Muscle of arm (tissue), 12 donors: ENCODE data around the gene KCNJ12. TPM values are rescaled to one million over a fixed set of nuclear protein-coding genes. Genes with fewer than 3 reads are reported as not detected.

Source experiments
- DNase-seq: peaks from one replicate; pipeline ENCODE4 v3.0.0-alpha.2; 2013
- polyA plus RNA-seq, 12 donors: library from polyadenylated mRNA; unstranded; fragments of 120-200 nt; gene quantifications; one replicate each; pipeline ENCODE4 v1.2.1, GENCODE V29; 2013; ENCODE audit not compliant: insufficient read length in 12 of 12

The KCNJ12 gene
- polyA plus RNA-seq, 12 donors: 2.6 to 20.1 (median 8.9) TPM; not detected in 1

- no peak for DNase-seq
Observed at GRCh38 chr17:21467196-21467595, 91.0 kb downstream of the KCNJ12 start.

GRCh38 chr17:21467739-21468490, 91.8 kb downstream of the KCNJ12 start:
- no peak for DNase-seq

Other genes starting within 250 kb of the KCNJ12 start
- 10 to 100 TPM in 11 of 12 donors, not detected in 1; 18.0 to 35.3 (median 25.6) TPM for gene DHRS7B, start 249.4 kb upstream of the KCNJ12 start, polyA plus RNA-seq
- gene TMEM11, start 162.2 kb upstream of the KCNJ12 start, polyA plus RNA-seq: 10 to 100 TPM in 11 of 12 donors, not detected in 1; 22.8 to 36.8 (median 26.1) TPM
- gene NATD1, start 122.9 kb upstream of the KCNJ12 start, polyA plus RNA-seq: 10 to 100 TPM in 10 of 12 donors, 1 to 10 TPM in 1, not detected in 1; 9.9 to 26.2 (median 13.0) TPM
- gene MAP2K3, start 91.6 kb upstream of the KCNJ12 start, polyA plus RNA-seq: 10 to 100 TPM in 11 of 12 donors, not detected in 1; 18.1 to 34.2 (median 22.7) TPM